ENCODE results near the gene WTIP.

Gene WTIP

DNA sequence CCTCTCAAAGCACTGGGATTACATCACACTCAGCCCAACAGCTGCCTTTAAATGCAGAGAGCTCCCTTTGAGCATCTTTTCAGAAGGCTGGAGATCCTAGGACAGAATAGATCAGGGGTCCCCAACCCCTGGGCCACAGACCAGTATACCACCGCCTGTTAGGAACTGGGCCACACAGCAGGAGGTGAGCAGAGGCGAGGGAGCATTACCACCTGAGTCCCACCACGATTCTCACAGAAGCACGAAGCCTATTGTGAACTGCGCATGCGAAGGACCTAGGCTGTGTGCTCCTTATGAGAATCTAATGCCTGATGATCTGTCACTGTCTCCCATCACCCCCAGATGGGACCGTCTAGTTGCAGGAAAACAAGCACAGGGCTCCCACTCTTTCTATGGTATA lies 2.2 kb upstream of the WTIP start:
- DNase-seq (ENCODE audit: low spot score), result no peak

DNA sequence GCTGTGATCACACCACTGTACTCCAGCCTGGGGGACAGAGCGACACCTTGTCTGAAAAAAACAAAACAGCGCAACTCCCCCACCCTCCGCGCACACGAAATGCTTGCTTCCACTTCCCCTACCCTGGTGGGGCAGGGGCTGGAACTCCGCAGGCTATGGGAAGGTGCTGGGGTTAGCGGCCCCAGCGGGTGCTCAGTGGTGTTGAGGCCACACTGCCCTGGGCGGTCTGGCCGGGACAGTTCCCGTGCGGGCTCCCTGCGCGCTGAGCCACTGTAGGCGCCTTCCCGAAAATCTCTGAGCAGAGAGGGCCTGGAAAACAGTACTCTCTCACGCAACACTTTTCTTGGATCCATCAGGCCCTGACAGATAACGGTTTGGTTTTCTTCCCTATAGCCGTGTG lies 1.1 kb upstream of the WTIP start:
- DNase-seq (ENCODE audit: low spot score), result no peak

DNA sequence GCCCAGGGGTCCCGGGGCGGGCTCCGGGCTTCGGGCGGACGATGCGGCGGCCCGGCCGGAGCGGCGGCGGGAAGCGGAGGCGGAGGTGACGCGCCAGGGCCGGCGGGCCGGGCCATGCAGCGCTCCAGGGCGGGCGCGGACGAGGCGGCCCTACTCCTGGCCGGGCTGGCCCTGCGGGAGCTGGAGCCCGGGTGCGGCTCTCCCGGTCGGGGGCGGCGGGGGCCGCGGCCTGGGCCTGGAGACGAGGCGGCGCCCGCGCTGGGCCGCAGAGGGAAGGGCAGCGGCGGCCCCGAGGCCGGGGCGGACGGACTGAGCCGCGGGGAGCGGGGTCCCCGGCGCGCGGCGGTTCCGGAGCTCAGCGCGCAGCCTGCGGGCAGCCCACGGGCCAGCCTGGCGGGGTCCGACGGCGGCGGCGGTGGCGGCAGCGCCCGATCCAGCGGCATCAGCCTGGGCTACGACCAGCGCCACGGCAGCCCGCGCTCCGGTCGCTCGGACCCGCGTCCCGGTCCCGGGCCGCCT lies 362 bp downstream of the WTIP start:
- peak; percentile 67 for DNase-seq (ENCODE audit: low spot score)

DNA sequence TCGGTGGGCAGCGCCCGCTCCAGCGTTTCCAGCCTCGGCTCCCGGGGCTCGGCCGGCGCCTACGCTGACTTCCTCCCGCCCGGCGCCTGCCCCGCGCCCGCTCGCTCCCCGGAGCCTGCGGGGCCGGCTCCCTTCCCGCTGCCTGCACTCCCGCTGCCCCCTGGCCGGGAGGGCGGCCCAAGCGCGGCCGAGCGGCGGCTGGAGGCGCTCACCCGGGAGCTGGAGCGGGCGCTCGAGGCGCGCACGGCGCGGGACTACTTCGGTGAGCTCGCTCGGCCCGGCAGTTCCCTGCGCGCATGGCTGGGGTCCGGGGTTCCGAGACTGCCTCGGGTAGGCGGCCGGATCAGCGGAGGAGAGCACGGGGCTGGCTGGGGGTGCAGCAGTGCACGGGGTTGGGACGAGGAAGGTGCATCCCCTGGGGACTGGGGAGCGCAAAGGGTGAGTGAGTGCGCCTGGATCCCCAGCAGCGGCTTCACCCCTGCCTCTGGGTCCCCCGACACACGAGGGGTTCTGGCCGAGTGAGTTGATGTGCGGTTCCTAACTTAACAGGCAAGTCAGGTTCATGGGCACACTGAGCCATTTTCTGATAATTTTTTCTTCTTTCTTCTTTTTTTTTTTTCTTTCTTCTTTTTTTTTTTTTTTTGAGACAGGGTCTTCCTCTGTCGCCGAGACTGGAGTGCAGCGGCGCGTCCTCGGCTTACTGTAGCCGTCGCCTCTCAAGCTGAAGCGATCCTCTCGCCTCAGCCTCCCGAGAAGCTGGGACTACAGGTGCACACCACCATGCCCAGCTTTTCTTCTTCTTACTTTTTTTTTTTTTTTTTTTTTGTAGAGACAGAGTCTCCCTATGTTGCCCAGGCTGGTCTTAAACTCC lies 1.1 kb downstream of the WTIP start:
- peak; percentile 44 for DNase-seq (ENCODE audit: low spot score)

DNA sequence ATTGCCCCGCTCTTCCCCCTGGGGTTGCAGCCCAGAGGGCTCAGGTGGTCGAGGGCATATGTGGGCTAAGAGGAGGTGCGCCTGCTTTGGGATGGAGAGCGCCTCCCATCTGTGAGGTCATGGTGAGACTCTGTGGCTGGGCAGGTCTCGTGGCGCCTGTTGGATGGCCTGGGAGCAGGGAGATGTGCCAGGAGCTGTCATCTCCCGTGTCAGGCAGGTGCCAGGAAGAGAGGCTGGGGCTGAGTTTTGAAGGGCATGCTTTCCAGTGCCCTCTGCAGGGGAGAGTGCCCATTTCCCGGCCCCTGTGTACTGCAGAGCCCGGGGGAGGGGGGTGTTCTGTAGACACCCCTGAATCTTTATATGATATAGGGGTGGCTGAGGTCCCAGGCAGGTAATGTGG lies 2.8 kb downstream of the WTIP start:
- DNase-seq (ENCODE audit: low spot score), result no peak

DNA sequence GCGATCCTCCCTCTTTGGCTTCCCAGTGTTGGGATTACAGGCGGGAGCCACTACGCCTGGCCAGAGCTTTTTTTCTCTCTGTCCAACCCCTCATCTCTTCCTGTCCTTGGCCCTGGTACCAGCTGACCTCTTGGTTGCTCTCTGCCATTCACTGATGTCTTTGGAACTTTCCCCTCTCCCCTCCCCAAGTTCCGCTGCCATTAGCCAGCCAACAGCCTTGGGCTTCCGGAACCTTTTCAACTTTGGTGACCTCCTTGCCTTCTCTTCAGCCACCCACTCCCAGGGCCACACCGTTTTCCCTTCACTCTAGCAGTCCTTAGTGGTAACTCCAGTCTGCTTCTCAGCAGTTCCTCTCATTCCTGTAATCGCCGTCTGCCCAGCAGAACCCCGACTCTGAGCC lies 4.3 kb downstream of the WTIP start:
- no peak for DNase-seq (ENCODE audit: low spot score)

DNA sequence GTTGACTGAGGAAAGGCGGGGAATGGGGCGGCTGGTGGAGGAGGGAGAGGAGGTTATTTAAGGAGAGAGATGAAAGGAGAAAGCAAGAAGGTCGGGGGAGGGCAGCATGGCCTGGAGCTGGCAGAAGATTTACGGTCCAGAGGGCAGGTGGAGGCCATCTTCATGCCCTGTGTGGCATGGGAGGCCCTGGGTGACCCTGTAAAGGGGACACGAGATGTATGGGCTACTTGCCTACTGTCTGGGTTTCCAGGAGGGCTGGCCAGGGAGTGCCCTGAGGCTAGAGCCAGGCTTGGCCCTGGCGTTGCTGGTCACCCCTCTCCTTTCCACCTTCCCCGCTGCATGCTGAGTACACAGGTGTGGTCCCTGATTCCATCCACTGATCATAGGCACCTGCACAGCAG lies 6.1 kb downstream of the WTIP start:
- no peak for DNase-seq (ENCODE audit: low spot score)

DNA sequence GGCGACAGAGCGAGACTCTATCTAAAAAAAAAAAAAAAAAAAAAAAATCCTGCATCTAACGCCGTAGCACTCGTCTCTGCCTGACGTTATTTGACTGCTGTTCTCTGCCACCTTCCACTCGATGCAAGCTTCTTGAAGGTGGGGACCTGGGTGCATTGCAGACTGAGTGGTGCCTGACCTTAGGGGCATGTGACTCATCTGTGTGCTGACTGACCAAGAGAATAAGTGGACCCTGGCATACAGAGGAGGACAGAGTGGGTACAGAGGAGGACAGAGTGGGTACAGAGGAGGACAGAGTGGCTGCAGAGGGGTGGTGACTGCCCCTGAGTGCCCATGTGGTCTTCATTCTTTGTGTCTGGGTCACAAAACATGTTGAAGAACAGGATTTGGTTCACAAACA lies 7.6 kb downstream of the WTIP start:
- DNase-seq (ENCODE audit: low spot score), result no peak

DNA sequence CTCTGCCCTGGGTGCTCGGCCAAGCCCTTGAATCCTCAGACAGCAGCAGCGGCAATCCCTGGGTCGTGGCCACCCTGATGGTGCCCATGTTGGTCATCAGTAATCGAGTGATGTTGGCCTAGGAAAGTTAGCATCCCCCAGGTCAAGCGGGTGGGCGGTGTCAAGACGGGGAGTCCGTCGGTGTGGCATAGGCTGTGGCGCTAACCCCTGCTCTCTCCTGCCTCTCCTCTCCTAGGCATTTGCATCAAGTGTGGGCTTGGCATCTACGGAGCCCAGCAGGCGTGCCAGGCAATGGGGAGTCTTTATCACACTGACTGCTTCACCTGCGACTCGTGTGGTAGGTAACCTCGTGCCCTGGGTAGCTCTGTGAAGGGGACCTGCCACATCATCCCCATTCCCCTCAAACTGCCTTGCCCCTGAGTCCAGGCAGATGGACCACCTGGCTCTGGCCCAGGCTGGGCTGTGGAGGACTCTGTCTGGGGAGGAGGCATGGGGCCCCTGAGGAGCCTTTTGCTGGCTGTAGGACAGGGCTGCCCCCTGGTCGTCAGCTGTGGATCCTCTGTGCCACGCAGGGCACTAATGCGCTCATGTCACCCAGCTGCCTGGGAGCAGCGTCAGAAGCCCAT lies 8.7 kb downstream of the WTIP start:
- DNase-seq (ENCODE audit: low spot score), result no peak

DNA sequence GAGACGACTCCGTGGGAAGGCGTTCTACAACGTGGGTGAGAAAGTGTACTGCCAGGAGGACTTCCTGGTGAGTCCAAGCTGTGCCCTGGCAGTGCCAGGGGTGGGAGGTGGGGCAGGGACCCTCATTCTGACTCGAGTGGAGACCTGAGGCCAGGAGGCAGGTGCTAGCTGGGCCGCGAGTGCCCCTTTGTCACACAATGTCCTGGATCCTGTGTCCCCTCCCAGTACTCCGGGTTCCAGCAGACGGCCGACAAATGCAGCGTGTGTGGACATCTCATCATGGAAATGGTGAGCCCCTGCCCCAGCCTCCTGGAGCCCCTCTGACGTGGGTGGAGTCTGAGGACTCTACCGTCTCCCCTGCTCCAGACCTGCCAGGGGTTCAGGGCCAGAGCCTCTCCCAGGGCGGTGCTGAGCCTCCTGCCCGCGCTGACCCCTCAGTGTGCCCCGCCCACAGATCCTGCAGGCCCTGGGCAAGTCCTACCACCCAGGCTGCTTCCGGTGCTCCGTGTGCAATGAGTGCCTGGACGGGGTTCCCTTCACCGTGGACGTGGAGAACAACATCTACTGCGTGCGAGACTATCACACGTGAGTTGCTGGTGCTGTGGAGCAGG lies 11.6 kb downstream of the WTIP start:
- no peak for DNase-seq (ENCODE audit: low spot score)

DNA sequence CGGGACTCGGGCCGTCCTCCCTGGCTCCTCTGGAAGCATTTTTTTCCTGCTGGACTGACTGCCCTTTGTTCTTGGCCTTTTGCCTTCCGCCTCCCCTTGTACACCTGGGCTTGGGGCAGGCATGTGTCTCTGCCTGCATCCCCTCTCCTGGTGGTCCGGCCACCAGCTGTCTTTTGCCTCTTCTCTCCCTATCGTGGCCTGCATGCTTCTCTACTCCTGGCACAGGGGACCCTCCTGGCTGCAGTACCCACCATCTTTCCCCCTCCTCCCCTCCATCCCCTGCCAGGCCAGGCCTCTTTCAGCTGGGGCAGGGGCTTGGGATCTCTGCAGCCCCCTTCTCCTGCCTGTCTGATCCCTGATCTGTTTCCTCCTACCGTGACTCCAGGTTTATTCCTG lies 12.1 kb downstream of the WTIP start:
- no peak for DNase-seq (ENCODE audit: low spot score)

DNA sequence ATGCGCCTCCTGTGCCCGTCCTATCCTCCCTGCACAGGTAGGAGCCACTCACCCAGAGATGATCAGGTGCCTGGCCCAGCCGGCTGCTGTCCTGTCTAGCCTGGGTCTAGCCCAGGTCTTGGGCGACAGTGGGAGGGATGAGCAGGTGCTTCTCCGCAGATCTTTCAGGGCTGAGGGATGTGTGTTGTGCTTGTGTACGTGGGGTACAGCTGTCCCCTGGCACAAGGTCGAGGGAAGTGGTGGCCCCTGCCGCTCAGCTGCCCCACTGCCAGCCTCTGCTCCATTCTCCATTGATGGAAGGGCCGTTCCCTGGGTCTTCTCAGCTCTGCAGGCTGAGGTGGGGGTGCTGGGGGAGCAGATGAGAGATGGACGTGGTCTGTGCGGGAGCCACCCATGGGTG lies 13.0 kb downstream of the WTIP start:
- no peak for DNase-seq (ENCODE audit: low spot score)

DNA sequence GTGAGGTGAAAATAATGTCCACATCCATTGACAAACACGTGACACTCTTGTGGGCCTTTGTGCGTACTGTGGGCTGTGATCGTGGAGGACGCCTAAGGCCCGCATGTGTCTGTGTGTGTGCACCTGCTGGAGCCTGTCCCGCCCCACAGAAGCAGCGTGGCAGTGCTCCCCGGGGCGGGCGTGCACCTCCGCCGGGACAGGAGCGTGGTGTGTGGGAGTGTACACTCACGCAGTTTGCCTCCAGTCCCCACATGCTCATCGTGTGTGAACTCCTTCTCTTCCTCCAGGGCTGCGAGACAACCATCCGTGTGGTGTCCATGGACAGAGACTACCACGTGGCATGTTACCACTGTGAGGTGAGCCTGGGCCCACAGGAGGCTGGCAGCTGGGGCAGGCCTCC lies 13.9 kb downstream of the WTIP start:
- DNase-seq (ENCODE audit: low spot score), result no peak

DNA sequence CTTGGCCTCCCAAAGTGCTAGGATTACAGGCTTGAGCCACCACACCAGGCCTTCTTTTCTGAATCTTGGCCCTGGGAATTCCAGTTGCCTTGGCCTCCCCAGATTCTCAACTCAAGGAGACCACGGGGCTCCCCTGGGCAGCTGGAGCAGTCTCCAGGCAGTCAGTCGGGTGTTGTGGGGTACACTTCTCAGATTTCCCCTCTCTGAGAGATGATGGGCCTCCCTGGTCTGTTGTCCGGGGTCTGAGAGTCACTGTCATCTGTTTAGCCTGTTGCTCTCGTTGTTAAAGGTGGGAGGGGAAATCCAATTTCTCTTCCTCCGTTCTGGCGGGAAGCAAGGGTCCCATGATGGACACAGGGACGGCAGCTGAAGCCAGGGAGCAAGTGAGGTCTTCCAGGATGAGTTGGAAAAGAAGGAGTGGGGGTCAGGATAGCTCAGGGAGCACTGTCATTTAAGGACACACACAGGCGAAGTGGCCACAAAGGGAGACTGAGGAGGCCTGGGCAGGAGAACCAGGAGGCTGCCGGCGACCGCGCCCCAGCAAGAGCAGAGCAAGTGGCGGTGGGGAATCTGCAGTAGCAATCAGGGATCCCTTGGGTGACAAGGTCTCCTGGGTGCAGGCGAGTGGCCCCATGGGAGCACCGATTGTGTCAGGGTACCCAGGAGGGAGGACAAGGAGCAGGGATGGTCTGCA lies 15.7 kb downstream of the WTIP start:
- no peak for DNase-seq (ENCODE audit: low spot score)

DNA sequence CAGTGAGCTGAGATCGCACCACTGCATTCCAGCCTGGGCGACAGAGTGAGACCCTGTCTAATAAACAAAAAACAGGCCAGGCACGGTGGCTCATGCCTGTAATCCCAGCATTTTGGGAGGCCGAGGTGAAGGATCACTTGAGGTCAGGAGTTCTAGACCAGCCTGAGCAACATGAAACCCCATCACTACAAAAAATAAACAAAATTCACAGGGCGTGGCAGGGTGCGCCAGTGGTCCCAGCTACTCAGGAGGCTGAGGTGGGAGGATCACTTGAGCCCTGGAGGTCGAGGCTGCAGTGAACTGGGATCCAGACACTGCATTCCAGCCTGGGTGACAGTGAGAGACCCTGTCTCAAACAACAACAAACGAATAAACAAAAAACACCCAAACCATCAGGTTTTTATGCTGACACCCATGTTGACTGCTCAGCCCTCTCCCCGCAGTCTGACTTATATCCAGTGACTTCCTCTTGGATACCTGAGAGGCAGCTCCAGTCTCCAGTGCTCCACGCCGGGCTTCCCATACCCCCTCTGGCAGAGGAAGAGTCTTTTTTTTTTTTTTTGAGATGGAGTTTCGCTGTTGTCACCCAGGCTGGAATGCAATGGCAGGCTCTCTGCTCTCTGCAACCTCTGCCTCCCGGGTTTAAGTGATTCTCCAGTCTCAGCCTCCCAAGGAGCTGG lies 17.7 kb downstream of the WTIP start:
- no peak for DNase-seq (ENCODE audit: low spot score)

DNA sequence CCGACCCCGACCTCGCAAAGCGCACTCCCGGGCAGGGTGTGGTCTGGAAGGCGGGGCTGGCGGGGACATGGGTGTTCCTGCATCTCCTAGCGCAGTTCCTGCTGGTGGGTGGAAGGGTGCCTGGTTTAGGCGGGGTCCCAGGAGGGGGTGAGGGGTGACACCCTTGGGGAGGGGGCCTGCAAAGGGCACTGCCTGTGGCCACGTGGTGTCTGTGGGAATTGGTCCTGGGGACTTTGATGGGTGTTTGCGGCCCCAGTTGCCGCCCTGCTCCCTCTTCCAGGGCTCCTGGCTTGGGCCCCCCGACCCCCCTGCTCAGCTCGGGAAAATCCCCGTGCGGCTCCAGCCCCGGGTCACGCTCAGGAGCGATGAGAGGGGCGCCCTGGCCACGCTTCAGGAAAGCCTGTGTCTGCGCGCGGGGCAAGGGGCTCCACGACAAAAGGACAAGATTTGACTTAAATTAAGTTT lies 19.1 kb downstream of the WTIP start:
- DNase-seq (ENCODE audit: low spot score), result no peak

DNA sequence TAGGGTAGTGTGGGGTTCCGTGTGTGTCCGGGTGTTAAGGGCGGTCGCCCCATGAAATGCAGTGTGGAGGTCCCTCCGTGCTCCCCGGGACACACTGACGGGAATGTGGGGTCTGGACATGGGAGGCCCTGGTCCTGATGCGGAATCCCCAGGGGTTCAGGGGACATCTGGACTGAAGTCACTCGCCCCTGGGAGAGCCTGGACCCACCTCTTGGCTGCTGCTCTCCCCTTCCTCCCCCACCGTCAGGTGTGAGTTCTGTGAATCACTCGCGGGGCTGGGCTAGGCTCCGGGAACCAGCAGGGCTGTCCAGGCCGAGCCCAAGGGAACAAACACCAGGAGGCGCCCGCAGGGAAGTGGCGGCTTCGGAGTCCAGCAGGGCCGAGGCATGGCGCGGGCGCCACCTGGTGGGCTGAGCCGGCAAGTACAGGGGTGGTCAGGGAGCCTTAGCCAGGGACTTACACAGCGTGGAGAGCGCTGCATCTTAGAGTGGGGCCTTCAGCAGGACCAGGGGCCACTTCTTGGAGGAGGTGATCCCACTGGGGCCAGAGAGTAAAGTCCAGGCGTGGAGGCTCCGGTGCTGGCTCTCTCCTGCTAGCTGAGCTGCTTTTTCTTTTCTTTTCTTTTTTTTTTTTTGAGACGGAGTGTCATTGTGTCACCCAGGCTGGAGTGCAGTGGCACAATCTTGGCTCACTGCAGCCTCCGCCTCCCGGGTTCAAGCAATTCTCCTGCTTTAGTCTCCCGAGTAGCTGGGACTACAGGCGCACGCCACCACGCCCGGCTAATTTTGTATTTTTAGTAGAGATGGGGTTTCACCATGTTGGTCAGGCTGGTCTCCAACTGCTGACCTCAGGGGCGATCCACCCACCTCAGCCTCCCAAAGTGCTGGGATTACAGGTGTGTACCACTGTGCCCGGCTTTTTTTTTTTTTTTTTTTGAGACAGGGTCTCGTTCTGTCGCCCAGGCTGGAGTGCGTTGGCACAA lies 20.1 kb downstream of the WTIP start:
- DNase-seq (ENCODE audit: low spot score), result peak; percentile 97

DNA sequence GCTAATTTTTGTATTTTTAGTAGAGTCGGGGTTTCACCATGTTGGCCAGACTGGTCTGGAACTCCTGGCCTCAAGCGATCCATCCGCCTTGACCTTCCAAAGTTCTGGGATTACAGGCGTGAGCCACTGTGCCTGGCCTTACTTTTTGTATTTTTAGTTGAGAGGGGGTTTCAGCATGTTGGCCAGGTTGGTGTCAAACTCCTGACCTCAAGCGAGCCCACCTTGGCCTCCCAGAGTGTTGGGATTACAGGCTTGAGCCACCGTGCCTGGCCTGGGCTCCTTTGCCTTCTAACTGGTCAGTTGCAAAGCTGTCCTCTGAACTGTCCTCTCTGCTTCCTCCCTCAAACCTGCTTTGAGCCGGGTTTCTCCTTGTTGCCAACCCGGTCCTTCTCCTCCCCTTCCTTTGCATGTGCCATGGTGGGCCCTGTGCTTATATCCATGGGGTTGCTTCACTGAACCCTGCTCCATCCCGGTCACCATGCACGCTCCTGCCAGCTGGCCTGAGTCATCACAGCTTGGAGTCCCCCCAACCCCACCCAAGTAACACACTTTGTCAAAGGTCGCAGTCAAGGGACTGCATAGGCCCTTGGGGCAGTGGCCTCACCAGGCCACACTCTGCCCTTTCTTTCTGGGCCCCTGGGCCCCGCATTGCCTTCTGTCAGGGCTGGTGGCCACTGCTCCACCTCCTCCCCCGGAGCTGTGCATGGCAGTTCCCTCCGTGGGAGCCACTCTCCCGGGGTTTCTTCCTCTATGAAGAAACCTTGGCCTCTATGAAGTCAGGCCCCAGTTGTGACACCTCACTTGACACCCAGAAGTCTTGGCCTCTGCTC lies 21.2 kb downstream of the WTIP start:
- peak; percentile 37 for DNase-seq (ENCODE audit: low spot score)

DNA sequence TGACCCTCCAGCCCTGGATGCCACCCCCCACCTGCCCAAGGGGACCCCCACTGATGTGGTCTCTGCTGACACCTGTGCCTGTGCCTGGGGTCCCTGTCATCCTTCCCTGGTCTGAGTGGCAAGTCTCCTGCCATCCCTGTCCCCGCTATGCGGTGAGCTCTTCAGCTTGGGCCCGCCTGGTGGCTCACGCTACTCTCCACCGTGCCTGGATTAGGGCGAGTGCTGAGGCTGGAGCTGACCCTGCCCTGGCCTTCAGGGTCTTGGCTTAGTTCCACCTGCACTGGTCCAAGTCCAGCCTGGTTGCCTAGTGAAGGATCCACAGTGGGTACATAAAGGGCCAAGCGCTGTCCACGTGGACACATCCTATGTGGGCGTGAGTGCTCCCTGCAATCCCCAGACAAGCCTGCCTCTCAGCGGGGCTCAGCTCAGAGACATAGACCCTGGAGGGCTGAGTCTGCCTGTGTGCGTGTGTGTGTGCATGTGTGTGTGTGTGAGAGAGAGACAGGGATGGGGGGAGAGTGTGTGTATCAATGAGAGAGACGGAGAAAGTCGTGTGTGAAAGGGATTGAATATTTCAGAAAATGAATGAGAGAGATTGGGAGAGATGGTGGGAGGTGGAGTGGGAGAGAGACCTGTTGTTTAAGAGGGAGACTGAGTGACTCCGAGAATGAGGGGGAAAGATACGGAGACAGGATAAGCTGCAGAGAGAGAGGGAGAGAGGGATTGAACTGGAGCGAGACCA lies 22.1 kb downstream of the WTIP start:
- DNase-seq (ENCODE audit: low spot score), result no peak

Data from AG08395 (cell line).